Endometrial microvascular endothelial cells (primary cell): Measurements from ENCODE around the gene CHP2. TPM values are rescaled to one million over a fixed set of nuclear protein-coding genes. Genes with fewer than 3 reads are reported as not detected.
"Not testable (repeated sequence)": the region's sequence is repeated elsewhere in the genome, so short reads cannot be mapped to it uniquely, and the experiment has no call there.

ENCODE experiments used
- in situ Hi-C: cut with HindIII; loops from 2 replicates; pipeline ENCODE4 v1.10.0; 2017; ENCODE audit warnings: low sequenced_read_pairs, low pct_unique_long_range_greater_than_20kb; ENCODE audit errors: inconsistent ontology term
- total RNA-seq: library from RNA; depleted of rRNA; stranded (reverse); fragments of >200 nt; gene quantifications from one replicate; pipeline ENCODE4 v1.2.3, GENCODE V29; 2015; ENCODE audit errors: inconsistent ontology term

Gene CHP2
- total RNA-seq, 1 donor from 2014 or later, result not detected

- in situ Hi-C loops, result no loop called here
Measured at GRCh38 chr16:23741675-23742303, 13.0 kb upstream of the CHP2 start.

- in situ Hi-C loops, result no loop called here
Measured at GRCh38 chr16:23742766-23743165, 12.1 kb upstream of the CHP2 start.

GRCh38 chr16:23745263-23745662 lies 9.6 kb upstream of the CHP2 start:
- in situ Hi-C loops, result no loop called here

GRCh38 chr16:23748630-23749029 lies 6.2 kb upstream of the CHP2 start:
- in situ Hi-C loops, result no loop called here

GRCh38 chr16:23751053-23751452 lies 3.8 kb upstream of the CHP2 start:
- in situ Hi-C loops, result not testable (repeated sequence)

GRCh38 chr16:23753908-23754593 lies 775 bp upstream of the CHP2 start:
- in situ Hi-C loops, result no loop called here

- in situ Hi-C loops, result no loop called here
Measured at GRCh38 chr16:23755484-23755809, 621 bp downstream of the CHP2 start.

GRCh38 chr16:23757116-23757515 lies 2.3 kb downstream of the CHP2 start:
- in situ Hi-C loops, result no loop called here

GRCh38 chr16:23757937-23758619 lies 3.3 kb downstream of the CHP2 start:
- in situ Hi-C loops, result no loop called here

- in situ Hi-C loops, result no loop called here
Measured at GRCh38 chr16:23765933-23766332, 11.1 kb downstream of the CHP2 start.

- in situ Hi-C loops, result no loop called here
Measured at GRCh38 chr16:23768581-23768980, 13.8 kb downstream of the CHP2 start.

GRCh38 chr16:23771027-23771426 lies 16.2 kb downstream of the CHP2 start:
- in situ Hi-C loops, result no loop called here

GRCh38 chr16:23771642-23772041 lies 16.8 kb downstream of the CHP2 start:
- in situ Hi-C loops, result no loop called here

GRCh38 chr16:23773339-23773738 lies 18.5 kb downstream of the CHP2 start:
- in situ Hi-C loops, result no loop called here

- in situ Hi-C loops, result no loop called here
Measured at GRCh38 chr16:23781176-23781575, 26.4 kb downstream of the CHP2 start.

GRCh38 chr16:23784811-23785447 lies 30.1 kb downstream of the CHP2 start:
- in situ Hi-C loops, result no loop called here

GRCh38 chr16:23785842-23786241 lies 31.0 kb downstream of the CHP2 start:
- in situ Hi-C loops, result no loop called here

GRCh38 chr16:23786964-23787561 lies 32.2 kb downstream of the CHP2 start:
- in situ Hi-C loops, result no loop called here

GRCh38 chr16:23788685-23789084 lies 33.9 kb downstream of the CHP2 start:
- in situ Hi-C loops, result no loop called here
